NCI-H2029 (cell line): ENCODE measurements around the gene AHNAK2.
A peak's percentile ranks its signal among the peaks of the same experiment; 100 is the strongest.

Experiments
- DNase-seq: peaks from one replicate; lab custom pipeline; 2025; lab: John Stamatoyannopoulos, UW

AHNAK2 gene

DNA sequence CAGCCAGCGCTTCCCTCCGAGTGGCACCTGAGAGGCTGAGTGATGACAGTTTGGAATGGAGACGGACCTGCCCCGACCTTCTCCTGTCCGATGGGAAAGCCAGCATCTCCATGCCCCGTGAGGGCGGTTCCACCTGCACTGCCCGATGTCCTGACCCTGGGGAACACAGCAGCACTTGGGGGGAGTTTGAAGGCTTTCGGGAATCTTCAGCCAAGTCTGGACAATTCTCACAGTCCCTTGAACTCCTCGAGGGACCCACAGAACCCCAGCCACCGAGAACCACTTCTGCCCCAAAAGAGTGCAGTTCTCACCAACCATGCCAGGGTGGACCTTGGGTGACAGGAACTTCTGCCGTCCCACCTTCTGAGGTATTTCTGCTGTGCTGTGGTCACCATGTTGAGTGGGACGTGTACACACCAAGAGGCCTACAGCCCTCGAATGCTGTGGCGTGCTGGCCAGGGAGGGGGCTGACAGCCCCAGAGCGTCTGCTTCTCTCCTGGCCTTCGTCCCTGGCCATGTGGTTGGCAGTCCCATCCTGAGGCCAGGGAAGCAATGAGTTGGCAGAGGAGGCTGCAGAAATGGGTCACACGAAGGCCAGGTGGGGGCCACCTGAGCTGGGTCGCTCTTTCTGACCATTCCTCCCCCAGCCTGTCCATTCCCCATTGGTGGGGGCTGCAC, 8.5 kb upstream of the AHNAK2 start:
- DNase-seq: no peak

DNA sequence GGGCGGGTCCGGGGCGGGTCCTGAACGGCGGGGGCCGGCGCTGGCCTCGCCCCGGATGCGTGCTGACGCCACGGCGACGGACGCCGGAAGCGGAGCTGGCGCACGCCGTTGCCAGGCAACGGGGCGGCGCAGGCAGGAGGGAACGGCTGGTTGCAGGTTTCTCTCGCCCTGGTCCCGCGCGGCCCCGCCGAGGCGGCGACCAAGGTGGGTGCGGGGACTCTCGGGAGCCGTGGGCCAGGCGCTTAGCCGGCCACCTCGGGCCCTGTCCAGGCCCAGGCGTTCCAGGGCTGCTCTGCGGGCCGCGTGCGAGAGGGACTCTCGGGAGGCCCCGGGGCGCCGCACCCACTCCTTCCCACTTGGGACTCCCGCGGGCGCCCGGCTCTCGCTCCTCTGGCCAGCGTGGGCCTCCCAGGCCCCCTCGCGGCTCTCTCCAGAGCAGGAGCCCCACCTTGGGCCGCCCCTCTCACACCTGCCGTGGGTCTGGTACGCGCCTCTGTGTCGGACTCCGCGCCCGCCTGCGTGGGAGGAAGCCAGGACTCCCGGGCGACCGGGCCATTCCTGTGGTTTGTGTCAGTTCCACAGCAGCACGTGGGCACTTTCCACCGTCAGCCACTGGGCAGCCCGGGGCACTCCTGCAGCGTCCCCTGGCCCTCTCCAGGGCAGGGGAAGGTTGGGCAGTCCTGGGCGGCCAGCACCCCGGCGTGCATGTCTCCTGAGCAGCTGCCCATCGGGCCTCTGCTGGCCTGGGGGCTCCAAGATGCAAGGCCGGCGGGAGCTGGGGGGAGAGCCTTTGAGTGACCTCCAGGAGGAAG, 7.7 kb upstream of the AHNAK2 start, which contains the start of gene CLBA1:
Gene CLBA1 (plus strand): TSS at position 114 of the 812 bp plus-strand sequence. CDS start 644 bp downstream, at position 758.
- DNase-seq: peak; percentile 71

DNA sequence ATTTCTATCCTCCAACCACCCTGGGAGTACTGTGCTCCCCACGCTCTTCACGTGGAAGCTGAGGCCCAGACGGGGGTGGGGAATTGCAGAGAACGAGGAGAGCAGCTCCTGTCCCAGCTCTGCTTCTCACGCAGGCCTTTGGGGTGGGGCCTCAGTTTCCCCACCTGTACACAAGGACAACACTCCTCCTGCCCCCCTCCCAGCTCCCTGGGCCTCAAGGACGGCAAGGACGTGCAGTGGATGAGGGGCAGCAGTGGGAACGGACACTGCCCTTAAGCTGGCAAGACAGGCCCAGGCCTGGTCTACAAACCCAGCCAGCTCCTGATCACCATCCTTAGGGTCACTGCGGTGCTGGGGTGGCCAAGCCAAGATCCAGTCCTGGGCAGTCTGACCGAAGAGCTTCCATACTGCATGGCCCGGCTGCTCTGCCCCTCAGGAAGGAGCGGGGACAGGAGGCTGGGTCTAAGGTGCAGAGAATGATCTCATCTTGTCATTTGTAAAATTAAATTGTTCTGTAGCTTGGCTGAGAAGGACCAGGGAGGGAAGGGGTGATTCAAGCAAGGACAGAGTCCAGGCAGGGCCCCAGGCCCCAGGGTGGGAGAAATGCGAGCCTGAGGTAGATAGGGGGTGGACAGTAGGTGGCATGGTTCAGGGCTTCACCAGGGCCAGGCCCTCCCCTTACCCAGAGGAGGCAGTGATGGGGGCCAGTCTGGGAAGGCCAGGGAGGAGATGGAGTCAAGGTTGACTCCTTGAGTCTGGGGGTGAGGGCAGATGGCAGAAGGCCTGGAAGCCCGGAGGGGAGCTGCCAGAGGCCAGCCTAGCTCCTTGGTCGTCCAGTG, 6.1 kb upstream of the AHNAK2 start:
- DNase-seq: no peak

DNA sequence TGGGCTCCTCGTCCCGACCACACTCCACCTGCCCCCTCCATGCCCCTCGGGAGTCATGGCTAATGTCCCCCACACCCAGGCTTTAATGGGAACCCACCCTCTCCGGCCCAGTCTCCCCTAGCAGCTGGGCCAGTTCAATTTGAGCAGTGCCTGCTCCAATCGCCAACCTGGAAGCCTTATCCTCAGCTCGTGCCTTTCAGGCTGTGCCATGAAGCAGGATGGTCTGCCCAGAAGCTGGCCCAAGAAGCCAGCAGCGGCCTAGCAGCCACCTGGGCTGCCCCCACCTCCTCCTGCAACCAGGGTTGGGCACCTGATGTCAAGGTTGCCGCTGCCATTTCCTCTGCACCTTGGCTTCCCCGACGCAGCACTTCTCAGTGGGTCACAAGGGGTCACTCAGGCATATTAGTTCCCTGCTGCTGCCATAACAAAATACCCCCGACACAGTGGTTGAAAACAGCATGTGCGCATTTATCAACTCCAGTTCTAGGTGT, 5.1 kb upstream of the AHNAK2 start:
- DNase-seq: no peak

DNA sequence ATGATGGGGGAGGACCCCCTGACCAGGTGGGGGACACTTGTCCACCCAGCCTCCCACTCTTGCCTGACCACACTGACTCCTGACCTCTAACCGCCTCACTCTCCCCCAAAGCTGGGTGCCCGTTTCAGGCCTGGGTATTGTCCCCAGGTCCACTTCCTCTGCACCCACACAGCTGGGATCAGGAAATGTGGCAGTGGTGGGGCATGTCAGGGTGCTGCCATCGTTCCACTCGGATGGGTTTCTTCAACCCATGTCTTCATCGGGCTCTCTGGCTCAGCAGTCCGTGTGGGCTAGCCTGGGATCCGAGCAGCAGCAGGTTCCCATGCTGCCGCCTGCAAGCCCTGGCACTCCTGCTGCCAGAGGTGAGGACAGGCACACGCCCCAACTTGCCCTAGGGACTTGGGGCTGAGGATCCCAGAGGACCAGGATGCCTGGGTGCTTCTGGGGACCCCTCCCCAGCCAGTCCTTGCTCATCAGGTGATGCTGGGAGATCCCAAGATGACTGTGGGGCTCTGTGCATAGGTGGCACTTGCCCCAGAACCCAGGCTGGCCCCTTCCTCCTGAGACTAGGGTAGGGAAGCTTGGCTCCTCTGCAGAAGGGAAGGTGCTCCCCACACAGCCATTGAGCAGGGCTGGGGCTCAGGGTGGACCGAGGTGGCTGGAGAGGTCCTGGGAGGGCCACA, 4.5 kb upstream of the AHNAK2 start:
- no peak for DNase-seq

DNA sequence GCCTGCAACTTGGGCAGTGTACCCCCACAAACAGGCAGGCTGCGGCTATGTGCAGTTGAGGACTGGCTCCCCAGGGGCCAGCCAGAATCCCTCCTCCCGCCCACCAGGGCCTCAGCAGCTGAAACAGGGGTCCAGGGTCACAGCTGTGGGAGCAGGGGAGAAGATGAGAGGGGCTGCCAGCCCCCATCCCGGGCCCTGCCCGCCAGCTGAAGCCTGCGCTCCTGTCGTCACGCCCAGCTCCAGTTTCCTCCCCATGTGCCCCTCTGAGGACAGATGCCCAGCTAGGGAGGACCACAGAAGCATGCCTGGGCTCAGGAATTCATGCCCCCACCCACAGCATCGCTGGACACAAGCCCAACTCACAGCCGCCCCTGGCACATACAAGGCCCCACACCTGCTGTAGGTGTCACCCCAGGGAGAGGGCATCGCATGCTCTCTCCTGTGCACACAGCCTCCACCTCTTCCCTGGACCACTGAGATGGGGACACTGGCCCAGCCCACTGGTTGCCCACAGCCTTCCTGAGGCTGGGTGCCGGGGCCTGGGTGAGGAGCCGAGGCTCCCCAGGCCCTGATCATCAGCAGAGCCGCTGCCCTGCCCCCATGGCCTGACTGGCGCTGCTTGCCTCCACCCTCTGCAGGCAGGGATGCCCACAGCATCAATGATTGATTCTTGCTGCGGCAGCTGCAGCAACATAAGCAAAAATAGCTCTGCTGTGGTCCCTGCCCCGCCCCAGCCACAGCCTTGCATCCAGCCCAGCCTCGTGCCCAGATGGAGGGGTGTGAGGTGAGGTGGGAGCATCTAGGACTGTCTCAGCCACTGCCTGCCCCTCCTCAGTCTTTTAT, 3.7 kb upstream of the AHNAK2 start:
- no peak for DNase-seq

DNA sequence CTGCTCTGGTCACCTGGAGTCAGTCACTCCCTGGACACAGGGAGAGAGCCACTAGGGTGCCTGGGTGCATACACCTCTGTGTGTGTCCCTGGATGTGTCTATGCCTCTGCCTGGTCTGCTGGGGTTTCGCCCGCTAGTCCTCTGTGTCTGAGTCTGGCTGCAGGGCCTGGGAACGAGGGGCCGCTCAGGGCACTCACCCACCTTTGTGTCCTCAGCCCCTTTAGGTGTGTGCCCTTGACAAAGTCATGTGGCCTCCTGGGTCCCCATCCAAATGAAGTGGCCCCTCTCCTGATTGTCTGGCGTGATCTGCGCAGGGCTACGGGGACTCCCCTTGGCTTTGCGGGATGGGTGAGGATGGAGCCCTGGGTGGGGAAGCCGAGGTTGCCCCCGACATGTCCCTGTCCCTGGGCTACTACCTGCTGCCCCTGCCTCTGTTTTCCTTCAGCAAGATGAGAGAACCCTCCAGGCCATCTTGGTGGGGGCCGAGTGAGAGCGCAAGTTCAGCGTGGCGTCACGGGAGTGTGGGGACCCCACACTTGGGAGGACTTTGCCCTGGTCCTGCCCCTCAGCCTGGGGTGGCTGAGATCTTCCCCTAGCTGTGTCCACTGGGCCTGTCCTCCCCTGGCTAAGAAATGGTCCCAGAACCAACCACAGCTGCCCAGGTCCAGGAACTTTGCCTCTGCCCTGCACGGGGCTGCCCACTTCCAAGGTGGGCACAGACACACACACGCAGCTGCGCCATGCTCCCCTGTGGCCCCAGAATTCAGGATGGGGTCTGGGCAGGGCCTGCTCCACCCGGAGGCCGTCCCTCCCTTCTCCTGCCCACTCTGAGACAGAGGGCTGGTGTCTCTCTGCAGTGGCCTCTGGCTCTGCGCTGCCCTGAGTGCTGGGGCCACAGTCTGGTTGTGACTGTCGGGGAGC, 2.7 kb upstream of the AHNAK2 start:
- DNase-seq: no peak

DNA sequence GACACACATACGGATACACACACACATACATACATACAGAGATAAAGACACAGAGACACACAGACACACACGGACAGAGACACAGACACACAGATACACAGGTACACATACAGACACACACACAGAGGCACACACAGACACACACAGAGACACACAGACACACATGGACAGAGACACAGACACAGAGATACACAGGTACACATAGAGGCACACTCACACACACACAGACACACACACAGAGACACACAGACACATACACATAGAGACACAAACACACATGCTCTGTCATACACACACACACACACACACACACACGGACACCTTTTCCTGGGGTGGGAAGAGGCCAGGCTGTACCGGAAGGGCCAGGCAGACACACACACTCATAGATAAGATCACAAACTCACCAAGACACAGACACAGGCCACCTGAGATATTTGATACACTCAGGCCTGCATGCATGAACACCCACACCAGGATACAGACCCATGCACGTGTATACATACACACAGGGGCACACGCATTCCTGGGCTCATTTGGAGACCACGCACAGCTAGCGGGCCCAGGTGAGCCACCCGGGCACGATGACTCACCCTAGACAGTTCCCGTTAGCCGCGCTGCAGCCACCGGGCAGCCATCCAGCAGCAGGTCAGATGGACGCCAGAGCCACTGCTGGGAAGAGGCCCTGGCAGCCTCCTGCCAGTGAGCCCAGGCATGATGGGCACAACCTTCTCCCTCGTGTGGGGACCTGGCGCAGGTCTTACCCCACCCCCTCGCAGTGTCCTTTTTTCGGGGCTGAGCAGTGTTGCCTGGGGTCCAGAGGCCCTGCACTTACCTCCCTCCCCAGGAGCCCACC, 1.8 kb upstream of the AHNAK2 start:
- DNase-seq: no peak

DNA sequence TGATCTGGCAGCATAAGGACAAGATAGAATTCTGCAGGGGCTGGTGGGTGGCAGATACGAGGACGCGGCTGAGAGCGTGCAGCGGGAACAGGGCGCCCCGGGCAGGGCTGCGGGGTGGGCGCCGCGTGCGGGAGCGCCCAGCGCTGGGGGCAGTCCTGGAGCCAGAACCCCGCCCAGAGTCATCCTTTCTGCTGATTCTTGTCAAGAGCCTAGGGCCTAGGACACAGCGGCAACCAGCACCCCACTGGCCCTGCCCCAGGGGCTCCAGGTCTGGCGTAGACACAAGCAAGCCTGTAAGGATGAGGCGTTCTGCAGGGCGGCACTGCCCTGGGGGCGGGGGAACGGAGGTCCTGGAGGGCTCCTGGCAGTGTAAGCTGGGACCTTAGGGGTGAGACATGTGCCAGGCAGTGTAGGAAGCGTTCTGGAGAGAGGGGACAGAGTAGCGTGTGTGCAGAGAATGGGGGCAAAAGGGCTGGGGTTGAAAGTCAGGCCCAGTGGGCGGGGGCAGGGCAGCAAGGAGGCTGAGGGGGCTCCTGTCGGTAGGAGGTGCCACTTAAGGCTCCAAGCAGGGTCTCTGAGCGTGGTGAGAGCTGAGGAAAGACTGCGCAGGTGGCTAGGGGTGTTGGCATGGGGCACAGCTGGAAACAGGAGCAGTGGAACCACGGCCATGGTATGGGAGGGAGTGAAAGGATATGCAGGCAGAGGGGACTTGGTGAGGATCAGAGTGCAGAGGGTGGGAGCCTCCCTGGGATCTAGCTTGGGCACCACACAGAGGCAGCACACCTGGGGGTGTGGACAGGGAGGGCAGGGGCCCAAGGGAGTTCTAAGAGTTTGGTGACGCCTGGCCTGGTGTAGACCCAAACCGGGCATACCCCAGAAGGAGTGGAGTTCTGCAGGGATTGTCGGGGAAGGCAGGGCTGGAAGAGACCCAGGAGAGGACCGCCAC, 845 bp upstream of the AHNAK2 start:
- no peak for DNase-seq

DNA sequence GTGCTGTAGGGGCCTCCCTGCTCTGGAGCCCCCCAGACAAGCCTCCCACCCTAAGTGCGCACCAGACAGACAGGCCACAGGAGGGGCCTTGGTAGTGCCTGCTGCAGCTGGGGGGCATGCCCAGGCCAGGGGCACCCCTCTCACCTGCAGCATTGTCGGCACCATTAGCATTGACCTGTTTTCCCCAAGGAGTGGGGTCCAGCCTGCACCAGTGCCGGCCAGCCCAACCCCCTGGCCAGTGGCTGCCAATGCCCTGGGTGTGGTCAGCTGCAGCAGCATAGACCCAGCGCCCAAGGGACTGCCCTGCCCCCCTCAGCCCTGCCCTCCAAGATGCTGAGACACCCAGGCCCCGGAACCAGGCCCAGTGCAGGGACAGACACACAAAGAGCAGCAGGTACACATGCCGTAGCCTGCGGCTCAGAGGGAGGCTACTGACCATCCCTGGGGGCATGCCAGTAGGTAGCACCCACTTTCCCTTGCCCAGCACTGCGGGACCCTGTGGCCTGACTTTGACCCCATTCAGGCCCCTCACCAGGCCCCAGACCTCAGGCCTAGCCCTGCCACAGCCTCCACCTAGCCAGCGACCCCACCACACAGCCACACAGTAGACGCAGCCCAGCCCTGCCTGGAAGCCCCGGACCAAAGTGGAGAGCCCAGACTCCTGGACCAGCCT, 1.0 kb downstream of the AHNAK2 start:
- no peak for DNase-seq

DNA sequence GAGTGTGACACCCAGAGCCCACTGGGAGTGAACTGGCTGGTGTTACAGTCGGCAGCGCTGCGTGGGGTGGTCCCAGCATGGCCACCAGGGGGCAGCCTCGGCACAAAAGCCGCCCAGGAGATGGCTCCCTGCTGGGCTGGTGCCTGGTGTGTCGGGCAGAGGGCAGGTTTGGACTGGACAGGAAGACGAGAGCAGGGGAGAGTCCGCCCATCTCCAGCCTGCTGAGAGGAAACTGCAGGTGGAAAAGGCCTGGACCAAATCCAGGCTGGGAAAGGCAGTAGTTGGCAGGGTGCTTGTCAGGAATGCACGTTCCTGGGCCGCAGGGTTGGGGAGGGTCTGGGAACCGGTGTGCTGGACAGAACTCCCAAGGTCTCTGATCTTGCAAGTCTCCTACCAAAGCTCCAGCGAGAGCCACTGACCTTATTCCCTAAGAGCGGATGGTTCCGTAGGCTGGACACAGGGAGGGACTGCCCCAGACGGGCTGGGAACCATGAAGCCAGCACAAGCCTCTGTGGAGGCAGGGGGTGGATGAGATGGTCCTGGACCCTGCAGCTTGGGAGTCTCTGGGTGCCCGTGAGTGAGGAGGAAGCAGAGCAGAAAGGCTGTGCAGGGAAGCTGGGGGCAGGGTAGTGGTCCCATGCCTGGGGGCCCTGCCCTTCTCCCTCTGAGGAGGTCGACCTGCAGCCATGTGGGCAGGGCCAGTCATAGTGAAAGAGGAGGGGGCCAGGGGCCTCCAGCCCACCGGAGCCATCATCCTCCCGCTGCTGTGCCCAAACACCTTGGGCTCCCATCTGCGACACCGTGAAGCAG, 1.8 kb downstream of the AHNAK2 start:
- peak; percentile 64 for DNase-seq

DNA sequence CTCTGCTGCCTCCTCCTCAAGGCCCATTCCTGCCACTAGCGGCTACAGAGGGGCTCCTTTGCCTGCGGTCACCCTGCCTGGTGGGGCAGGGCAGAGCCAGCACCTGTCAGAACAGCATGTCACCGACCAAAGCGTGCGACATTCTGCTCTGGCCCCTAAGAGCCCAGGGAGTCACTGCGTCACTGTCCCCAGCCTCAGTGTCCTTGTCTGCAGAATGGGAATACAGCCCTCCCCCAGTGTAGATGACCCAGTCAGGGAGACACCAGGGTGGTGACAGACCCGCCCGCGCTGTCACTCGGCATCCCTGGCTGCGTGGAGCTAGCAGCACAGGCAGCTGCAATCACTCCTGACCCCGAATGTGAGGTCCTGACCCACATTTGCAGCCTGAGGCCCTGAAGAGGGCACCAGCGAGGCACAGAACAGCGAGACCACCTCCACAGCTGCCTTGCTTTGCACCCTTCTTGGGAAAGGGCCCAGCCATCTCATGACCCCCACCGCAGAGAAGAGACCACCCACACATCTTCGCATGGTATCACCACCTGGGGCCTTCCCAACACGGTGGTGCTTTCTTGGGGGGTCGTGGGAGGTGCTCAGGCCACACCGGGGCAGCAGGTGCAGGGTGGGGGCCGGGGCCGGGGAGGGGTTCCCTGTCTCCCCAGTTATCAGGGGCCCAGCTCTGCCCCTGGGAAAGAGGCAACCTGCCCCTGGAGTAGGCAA, 2.5 kb downstream of the AHNAK2 start:
- DNase-seq: no peak

DNA sequence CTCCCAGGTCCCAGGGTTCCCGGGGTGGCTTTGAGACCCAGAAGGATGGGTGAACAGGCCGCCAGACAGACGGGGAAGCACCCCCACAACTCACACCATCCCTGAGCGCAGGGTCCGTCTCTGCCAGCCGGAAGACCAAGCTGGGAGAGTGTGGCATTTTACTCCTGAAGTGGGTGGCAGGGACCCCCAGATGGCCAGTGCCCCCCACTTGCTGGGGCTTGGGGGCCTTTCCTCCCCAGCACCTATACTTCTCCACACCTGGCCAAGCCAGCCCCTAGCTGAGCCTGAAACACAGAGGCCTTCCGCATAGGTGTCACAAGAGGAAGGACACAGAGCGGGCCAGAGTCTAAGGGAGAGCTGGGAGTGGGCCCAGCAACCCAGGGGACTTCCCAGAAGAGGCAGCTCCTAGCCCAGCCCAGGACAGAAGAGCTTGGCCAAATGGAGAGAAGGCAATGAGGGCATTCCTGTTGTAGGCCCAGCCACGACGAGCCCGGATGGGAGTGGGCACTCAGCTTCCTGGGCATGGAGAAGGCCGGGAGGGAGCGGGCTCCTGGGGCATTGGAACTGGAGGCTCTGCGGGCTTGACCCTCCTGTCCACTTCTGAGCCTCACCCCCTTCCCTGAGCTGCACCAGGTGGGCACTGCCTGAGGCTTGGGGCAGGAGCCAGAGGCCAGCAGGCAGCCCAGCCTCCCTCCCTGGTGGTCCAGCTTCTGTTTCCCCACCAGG, 3.3 kb downstream of the AHNAK2 start:
- DNase-seq: no peak

DNA sequence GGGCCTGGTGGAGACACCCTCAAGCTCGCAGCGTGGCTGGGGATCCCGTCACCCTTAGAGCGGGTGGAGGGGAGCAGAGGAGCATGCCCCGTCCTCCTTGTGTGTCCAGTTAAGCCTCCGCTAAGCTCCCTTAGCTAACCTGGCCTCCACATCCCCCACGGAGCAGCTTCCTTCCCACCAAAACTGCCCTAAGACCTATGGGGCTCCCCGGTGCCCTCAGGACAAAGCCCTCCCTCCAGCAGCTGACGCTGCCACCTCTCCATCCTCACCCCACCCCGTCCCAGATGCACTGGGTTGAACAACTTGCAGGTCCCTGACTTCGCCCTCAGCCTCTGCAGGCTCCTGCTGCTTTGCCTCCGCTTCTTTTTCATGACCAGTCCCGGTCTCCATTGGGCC, 4.0 kb downstream of the AHNAK2 start:
- no peak for DNase-seq
